ENCODE measurements around the gene RASA2.

DNA sequence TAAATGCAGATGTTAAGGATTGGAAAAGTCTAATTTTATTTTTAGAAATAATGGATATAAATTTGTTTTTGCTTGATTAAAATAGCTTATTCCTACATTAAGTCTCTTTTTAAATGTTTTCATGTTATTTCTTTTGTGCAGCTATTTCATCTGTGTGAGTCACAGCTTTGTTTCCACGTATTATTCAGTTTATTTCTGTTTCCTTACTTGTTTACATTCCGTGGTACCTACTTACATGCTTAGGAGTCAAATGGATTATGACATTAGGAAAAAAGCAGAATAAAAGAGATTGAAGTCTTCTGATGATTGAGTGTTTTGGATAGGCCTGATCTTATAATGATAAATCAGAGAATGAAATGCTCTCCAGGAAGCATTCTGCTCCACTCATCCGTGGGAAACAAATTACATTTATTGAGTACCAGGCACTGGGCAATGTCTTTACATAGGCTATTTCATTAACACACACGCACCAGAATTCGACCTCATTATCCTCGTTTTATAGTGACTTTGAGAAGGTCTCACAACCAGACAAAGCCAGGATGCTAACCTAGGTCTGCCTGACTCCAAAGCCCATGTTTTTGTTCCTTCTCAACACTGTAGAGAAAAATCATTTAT is 38.1 kb upstream of the RASA2 start:
- TF ChIP-seq, protein P1, sequence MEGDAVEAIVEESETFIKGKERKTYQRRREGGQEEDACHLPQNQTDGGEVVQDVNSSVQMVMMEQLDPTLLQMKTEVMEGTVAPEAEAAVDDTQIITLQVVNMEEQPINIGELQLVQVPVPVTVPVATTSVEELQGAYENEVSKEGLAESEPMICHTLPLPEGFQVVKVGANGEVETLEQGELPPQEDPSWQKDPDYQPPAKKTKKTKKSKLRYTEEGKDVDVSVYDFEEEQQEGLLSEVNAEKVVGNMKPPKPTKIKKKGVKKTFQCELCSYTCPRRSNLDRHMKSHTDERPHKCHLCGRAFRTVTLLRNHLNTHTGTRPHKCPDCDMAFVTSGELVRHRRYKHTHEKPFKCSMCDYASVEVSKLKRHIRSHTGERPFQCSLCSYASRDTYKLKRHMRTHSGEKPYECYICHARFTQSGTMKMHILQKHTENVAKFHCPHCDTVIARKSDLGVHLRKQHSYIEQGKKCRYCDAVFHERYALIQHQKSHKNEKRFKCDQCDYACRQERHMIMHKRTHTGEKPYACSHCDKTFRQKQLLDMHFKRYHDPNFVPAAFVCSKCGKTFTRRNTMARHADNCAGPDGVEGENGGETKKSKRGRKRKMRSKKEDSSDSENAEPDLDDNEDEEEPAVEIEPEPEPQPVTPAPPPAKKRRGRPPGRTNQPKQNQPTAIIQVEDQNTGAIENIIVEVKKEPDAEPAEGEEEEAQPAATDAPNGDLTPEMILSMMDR (IDR thresholded peaks at IDR 0.05), result no peak
- TF ChIP-seq POLR2AphosphoS5 (IDR thresholded peaks at IDR 0.05), result no peak

Measured in prostate gland (tissue), 2 donors.